ENCODE results near the gene APP. TPM values are rescaled to one million over a fixed set of nuclear protein-coding genes. Genes with fewer than 3 reads are reported as not detected.

The APP gene
- total RNA-seq, 1 experiment from 2014 or later = 472 TPM

GRCh38 chr21:26146681-26147080, 23.9 kb downstream of the APP start:
- H3K9me3 Mint-ChIP-seq (ENCODE audit: unreplicated experiment) = no peaks in the 10 kb centered on the region
- H3K27ac Mint-ChIP-seq (ENCODE audit: low read depth, unreplicated experiment) = peak overlapping the region; percentile 47
- DNase-seq (ENCODE audit: unreplicated experiment) = no peak
- no peaks in the 10 kb centered on the region for H3K27me3 Mint-ChIP-seq (ENCODE audit: insufficient read depth, unreplicated experiment)
- BruUV-seq (replicated peaks) = no TSS peak
- intact Hi-C loops (cut with micrococcal nuclease) = no loop called here
- peaks cover 13% of the 10 kb centered on the region for H3K4me1 Mint-ChIP-seq (ENCODE audit: insufficient read depth, unreplicated experiment)
- ChIA-PET CTCF (no interaction called here), POLR2A (no interaction called here)
- no peak overlapping the region for H3K4me3 Mint-ChIP-seq (ENCODE audit: unreplicated experiment)
- no peak for TF ChIP-seq CTCF (IDR thresholded peaks at IDR 0.05; ENCODE audit: unreplicated experiment)
- H3K36me3 Mint-ChIP-seq (ENCODE audit: insufficient read depth, unreplicated experiment) = peaks cover 25% of the 10 kb centered on the region

GRCh38 chr21:26144031-26144430, 26.5 kb downstream of the APP start:
- Mint-ChIP-seq H3K36me3 (ENCODE audit: insufficient read depth, unreplicated experiment) (peaks cover 31% of the 10 kb centered on the region), H3K27me3 (ENCODE audit: insufficient read depth, unreplicated experiment) (no peaks in the 10 kb centered on the region), H3K27ac (ENCODE audit: low read depth, unreplicated experiment) (no peak overlapping the region), H3K4me3 (ENCODE audit: unreplicated experiment) (no peak overlapping the region), H3K9me3 (ENCODE audit: unreplicated experiment) (no peaks in the 10 kb centered on the region), H3K4me1 (ENCODE audit: insufficient read depth, unreplicated experiment) (peaks cover 23% of the 10 kb centered on the region)
- intact Hi-C loops (cut with micrococcal nuclease) = no loop called here
- ChIA-PET POLR2A (interaction anchor here (9.0 kb wide), 1 partner anchor 24 kb away, joined by 64 read pairs; the partner anchor contains the start of gene APP), CTCF (interaction anchor here (0.6 to 1.5 kb wide), 3 partner anchors 17 to 29 kb away, joined by 3 to 5 read pairs (median 5); no protein-coding TSS in a partner anchor)
- no TSS peak for BruUV-seq (replicated peaks)
- no peak for TF ChIP-seq CTCF (IDR thresholded peaks at IDR 0.05; ENCODE audit: unreplicated experiment)
- DNase-seq (ENCODE audit: unreplicated experiment) = no peak

- no peak for TF ChIP-seq CTCF (IDR thresholded peaks at IDR 0.05; ENCODE audit: unreplicated experiment)
- POLR2A ChIA-PET = interaction anchor here (9.0 kb wide), 1 partner anchor 25 kb away, joined by 64 read pairs; the partner anchor contains the start of gene APP
- Mint-ChIP-seq H3K36me3 (ENCODE audit: insufficient read depth, unreplicated experiment) (peaks cover 24% of the 10 kb centered on the region), H3K9me3 (ENCODE audit: unreplicated experiment) (no peaks in the 10 kb centered on the region), H3K4me1 (ENCODE audit: insufficient read depth, unreplicated experiment) (peaks cover 20% of the 10 kb centered on the region), H3K27ac (ENCODE audit: low read depth, unreplicated experiment) (no peak overlapping the region), H3K27me3 (ENCODE audit: insufficient read depth, unreplicated experiment) (no peaks in the 10 kb centered on the region), H3K4me3 (ENCODE audit: unreplicated experiment) (no peak overlapping the region)
- intact Hi-C loops (cut with micrococcal nuclease) = no loop called here
- BruUV-seq (replicated peaks) = no TSS peak
- no peak for DNase-seq (ENCODE audit: unreplicated experiment)
- CTCF ChIA-PET = no interaction called here
Observed at GRCh38 chr21:26142363-26142762, 28.2 kb downstream of the APP start.

- Mint-ChIP-seq H3K27ac (ENCODE audit: low read depth, unreplicated experiment) (peak overlapping the region; percentile 85), H3K4me3 (ENCODE audit: unreplicated experiment) (no peak overlapping the region), H3K4me1 (ENCODE audit: insufficient read depth, unreplicated experiment) (peaks cover 20% of the 10 kb centered on the region), H3K36me3 (ENCODE audit: insufficient read depth, unreplicated experiment) (peaks cover 31% of the 10 kb centered on the region), H3K27me3 (ENCODE audit: insufficient read depth, unreplicated experiment) (no peaks in the 10 kb centered on the region), H3K9me3 (ENCODE audit: unreplicated experiment) (no peaks in the 10 kb centered on the region)
- no peak for TF ChIP-seq CTCF (IDR thresholded peaks at IDR 0.05; ENCODE audit: unreplicated experiment)
- DNase-seq (ENCODE audit: unreplicated experiment) = no peak
- ChIA-PET CTCF (interaction anchor here (0.8 kb wide), 1 partner anchor 19 kb away, joined by 4 read pairs; no protein-coding TSS in a partner anchor), POLR2A (interaction anchor here (0.6 to 9.0 kb wide), 6 partner anchors 9 to 27 kb away, joined by 3 to 64 read pairs (median 5); partner anchors contain the start of gene APP)
- BruUV-seq (replicated peaks) = no TSS peak
- intact Hi-C loops (cut with micrococcal nuclease) = no loop called here
Observed at GRCh38 chr21:26140926-26141325, 29.6 kb downstream of the APP start.
